GM18858 (cell line): ENCODE data around the gene CAPZB.

ENCODE experiments used
- ATAC-seq: cut with Tn5 transposase; IDR thresholded peaks from one replicate; pipeline ENCODE4 v1.9.1; 2021; ENCODE audit not compliant: unreplicated experiment

CAPZB gene

DNA sequence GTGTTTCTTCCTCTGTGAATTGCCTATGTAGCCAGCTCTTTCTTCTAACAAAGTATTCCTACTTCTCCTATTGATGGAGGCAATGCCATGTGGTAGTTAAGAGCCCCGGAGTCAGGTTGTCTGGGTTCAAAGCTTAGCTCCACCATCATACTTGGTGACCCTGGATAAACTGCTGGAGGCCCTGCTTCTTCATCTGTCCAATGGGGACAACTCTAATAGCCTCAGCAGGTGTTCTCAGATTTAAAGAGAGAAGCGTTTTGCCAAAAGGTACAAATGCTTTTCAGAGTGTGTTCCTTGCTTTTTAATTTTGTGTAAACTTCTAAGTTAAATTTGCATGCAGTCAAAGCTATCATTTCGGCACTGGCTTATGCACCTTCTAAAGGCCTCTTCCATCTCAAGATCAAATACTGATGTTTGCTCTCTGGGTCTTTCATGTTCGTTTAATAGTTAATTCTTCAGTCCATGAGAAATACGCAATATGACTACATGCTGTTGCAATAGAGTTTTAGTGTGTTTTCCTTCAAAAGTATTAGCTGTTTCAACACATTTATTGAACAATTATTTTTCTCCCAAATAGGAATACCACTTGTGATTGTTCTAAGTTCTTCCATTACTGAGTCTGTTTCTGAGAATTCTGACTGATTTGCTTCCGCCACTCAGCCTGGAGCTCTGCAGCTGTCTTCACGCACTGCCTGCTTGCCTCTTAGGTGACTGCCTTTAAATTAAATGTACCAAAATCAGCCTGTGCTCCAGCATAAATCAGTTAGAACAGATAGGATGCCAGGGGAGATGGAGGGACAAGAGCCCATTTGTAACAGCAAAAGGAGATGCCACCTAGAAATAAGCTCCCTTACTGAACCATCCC is 75.6 kb downstream of the CAPZB start:
- ATAC-seq = no peak

- no peak for ATAC-seq
These were observed 77.7 kb downstream of the CAPZB start for GRCh38 chr1:19407494-19408096.

GRCh38 chr1:19406680-19407079 is 78.7 kb downstream of the CAPZB start:
- no peak for ATAC-seq

DNA sequence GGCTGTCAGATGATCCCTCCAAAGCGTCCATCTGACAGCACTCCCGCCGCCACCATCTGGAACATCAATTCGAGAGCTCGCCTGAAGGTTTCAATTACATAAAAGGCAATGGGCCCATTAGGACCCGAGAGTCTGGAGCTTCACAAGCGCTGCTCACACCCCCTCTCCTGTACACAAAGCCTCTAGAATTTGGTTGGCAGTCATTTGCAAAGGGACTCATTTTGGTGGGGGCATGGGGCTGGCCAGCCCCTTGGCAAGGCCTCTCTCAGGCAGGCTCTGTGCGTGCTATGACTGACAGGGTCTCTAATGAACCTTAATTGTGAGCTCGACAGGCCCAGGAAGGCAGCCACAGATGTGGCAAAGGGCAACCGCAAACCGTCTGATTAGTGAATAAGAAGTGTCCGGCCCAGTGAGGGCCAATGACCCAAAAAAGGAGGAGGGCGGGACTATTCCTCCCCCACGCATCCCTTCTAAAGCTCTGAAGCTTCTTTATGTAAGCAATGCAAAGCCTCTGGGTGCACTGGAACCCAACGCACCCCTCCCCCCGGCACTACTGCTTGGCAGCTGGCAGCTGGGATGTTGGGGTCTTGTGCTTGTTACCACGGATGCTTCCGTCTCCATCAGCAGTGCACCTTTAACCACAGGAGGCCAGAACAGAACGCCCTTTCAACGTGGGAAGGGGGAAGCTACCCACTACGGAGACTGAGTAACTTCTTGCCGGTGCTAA is 79.4 kb downstream of the CAPZB start:
- ATAC-seq = no peak

DNA sequence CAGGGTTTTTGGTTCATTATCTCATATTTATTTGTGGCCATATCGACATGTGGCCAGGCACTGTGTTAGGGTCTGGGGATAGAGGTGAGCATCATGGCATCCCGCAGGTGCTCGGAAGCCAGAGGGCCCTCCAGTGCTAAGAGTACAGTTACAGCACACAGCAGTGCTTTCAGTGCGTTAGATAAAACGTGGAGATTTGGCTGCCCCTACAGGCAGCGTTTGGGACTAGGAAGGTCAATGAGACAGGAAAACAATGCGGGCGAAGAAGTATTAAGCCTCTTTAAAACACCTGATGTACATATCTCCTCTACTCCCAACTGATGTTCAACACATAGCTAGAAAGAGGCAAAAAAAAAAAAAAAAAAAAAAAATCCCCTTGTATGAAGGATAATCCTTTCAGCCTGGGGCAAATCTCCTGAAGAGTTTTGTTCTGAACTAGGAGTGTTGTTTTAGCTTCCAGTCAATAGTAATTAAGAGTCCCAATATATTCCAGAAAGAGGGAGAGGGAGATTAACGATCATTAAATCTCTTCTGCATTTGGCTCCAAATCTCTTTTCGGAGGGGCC is 80.1 kb downstream of the CAPZB start:
- no peak for ATAC-seq

- ATAC-seq = no peak
These were observed 80.6 kb downstream of the CAPZB start for GRCh38 chr1:19404748-19405147.

- no peak for ATAC-seq
These were observed 82.1 kb downstream of the CAPZB start for GRCh38 chr1:19403256-19403655.

DNA sequence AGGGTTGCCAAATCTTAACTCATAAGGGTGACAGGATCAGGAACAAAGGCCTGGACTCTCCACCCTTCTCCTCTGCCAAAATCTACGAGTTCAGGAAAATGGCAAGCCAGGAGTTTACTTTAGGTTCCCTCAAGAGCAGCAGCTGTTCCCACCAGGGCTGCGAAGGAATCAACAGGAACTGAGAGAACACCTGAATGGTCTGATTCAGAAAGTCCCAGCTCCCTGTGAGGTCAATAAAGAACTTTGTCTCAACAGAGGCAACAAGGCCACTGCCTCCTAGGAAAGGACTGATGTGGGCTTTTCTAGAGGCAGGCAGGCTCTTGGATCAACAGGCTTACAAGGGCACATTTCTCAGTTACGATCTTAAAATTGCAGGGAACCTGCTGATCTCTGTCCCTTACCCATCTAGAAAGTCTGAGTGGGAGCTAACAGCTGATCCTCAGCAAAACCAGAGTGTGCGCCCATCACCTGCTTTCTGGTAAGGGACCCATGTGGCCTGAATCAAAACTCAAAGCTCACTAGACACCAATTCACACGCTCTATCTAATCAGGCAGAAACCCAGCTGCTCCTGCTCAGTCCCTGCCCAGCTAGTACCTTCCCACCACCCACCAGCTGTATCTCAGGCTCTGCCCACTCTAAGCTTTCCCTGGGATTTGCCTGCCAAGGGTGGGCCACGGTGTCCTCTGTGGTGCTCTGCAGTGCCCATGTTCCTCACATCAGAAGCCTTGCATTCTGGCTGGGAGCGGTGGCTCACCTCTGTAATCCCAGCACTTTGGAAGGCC is 83.1 kb downstream of the CAPZB start:
- no peak for ATAC-seq

DNA sequence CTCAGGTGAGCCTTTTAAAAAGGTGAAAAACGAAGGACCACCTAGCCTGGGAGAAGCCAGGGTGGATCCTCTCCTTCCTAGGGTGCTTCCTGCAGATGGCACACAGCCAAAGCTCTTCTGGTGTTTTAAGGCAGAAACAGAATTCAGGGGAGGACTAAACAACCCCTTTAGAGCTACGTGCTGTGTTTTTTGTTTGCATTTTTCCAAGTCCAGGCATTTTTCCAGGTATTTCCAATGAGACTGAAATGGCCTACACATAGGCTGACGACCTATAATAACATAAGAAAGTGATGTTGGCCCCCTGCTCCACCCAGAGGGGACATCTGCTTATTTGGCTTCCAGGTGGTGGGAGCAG is 83.8 kb downstream of the CAPZB start:
- ATAC-seq = no peak

DNA sequence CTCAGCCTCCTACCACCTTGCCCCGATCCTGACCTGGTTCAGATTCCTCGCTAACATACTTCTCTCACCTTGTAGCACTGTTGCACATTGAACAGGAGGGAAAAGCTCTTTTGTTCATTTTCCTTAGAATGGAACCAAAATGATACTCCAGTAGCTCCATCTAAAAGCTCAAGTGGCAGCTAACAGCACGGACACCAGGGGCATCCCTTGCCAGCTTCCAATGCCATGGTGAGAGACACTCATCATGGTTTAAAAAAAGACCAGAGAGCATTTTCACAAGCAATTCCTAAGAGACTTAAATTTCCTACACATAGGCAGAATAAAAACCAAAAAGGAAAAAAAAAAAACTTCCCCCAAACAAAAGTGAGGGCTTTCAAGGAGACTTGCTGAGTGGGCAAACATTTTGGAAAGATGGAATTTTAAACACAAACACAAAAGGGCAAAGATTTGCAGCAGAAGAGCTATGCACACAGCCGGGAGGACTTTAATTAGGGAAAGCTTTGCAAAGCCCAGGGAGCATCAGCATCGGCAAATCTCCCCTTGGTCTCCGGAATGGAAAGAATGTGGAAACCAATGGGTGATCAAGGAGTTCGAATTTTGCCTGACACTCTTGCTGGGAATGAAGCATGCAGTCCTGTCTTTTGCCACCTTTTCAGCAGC is 84.3 kb downstream of the CAPZB start:
- ATAC-seq = no peak

DNA sequence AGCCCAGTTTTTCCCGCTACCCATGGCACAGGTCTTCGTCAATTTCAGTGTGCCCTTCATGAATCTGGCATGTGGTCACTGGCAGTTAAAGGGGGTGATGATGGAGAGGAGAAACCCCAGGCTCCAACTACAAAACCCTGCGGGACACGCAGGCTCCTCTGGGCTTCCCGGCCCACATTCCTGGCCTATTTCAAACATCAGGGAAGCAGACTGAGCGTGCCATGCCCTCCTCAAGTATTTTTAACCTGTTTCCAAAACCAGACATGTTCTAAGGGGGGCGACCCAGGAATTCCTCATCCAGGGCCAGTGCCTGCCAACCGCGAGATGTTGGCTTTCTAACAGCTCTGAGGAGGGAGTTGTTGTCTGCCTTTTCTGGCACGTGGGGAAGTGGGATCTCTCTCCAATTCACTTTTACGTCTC is 85.1 kb downstream of the CAPZB start:
- no peak for ATAC-seq

GRCh38 chr1:19398309-19398760 is 87.0 kb downstream of the CAPZB start:
- ATAC-seq = no peak

GRCh38 chr1:19397217-19397945 is 88.0 kb downstream of the CAPZB start:
- no peak for ATAC-seq

- no peak for ATAC-seq
These were observed 89.1 kb downstream of the CAPZB start for GRCh38 chr1:19396280-19396679.

DNA sequence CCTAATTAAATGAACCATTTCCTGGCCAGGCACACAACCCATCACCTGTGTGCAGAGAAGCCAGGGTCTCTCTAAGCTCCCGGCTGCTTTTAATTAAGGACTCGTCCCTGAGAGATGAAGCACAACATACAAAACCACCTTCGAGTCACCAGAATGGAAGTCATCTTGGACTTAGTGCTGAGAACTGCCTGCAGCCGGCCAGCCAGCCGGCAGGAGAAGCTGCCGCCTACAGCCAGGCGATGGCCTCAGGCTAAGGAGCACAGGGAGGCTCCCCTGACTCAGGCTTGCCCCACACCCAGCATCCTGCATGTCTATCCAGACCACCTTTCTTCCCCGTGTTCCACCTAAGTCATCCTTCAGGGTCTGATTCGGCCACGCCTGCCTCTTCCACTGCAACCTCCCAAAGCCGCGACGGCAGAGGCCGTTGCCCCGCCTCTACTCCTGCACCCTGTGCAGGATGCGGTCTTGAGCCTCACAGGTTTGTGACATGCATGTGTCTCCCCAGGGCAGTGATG is 89.6 kb downstream of the CAPZB start:
- ATAC-seq = no peak

GRCh38 chr1:19393046-19393445 is 92.3 kb downstream of the CAPZB start:
- no peak for ATAC-seq

GRCh38 chr1:19392221-19392620 is 93.1 kb downstream of the CAPZB start:
- no peak for ATAC-seq

GRCh38 chr1:19391596-19391981 is 93.8 kb downstream of the CAPZB start:
- ATAC-seq = no peak

DNA sequence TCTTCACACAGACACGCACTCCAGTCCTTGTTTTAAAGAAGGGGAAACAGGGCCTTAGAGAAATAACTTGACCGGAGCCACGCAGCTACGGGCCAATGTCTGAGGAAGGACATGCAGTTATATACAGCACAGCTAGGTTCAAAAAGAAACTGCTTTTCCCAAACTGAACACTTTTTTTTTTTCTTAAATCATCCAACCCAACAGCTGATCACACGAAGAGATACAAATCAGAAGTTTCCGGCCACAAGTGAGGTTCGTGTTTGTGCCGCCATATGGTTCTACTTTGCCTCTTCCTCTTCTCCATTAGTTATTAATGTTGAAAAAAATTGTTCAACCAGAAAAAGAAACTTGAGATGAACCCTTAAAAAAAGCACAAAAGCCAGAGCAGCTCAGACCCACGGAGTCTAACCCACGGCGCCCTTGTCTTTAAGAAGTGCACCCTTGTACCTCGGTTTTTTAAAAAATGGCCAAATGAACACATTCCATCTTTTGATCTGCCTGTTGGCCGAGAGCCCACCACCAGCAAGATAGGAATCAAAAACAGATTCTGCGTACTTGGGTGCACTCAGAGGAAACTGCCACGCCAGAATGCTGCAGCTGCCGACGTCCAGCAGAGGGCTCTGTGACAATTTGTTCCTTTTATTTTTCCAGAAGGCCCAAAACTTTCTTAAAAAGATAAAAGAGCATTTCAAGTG is 94.3 kb downstream of the CAPZB start:
- no peak for ATAC-seq
